ENCODE measurements around the gene TRAPPC12. TPM values are rescaled to one million over a fixed set of nuclear protein-coding genes. Genes with fewer than 3 reads are reported as not detected.

The TRAPPC12 gene
- total and polyA plus RNA-seq, 8 donors, result 46.6 to 158 (median 70.7) TPM

GRCh38 chr2:3386448-3386958 lies 7.0 kb downstream of the TRAPPC12 start:
- WGBS, 5 donors, result 84 to 91% (median 89%) methylated on average over 10 of the region's 10 CpGs
- H3K36me3 ChIP-seq, result peaks cover 24 to 54% (median 48%) of the 10 kb centered on the region in 4 donors
- intact Hi-C loops (cut with DNase I; ENCODE audit: low total_unique reads), result no loop called here

GRCh38 chr2:3387011-3387410 lies 7.5 kb downstream of the TRAPPC12 start:
- H3K27me3 ChIP-seq, result no peaks in the 10 kb centered on the region
- peaks cover 24 to 59% (median 53%) of the 10 kb centered on the region in 4 donors for H3K36me3 ChIP-seq
- H3K4me1 ChIP-seq, result peaks cover 0 to 3% (median 0%) of the 10 kb centered on the region in 4 donors
- DNase-seq, result no peak
- no peak overlapping the region for H3K27ac ChIP-seq
- H3K9me3 ChIP-seq, result no peaks in the 10 kb centered on the region
- no peak for TF ChIP-seq CTCF (IDR thresholded peaks at IDR 0.05)
- TF ChIP-seq POLR2A (IDR thresholded peaks at IDR 0.05), result no peak
- TF ChIP-seq EP300 (IDR thresholded peaks at IDR 0.05), result no peak
- no peak for TF ChIP-seq POLR2AphosphoS5 (IDR thresholded peaks at IDR 0.05)
- 84 to 92% (median 89%) methylated on average over 5 of the region's 5 CpGs for WGBS, 5 donors
- H3K4me3 ChIP-seq, result no peak overlapping the region
- intact Hi-C loops (cut with DNase I; ENCODE audit: low total_unique reads), result no loop called here

More at GRCh38 chr2:3386448-3386958, 7.0 kb downstream of the TRAPPC12 start:
- TF ChIP-seq EP300 (IDR thresholded peaks at IDR 0.05) (no peak), POLR2A (IDR thresholded peaks at IDR 0.05) (no peak), POLR2AphosphoS5 (IDR thresholded peaks at IDR 0.05) (no peak), CTCF (IDR thresholded peaks at IDR 0.05) (no peak)
- Histone ChIP-seq H3K4me1 (peaks cover 0 to 5% (median 1%) of the 10 kb centered on the region in 4 donors), H3K27me3 (no peaks in the 10 kb centered on the region), H3K9me3 (no peaks in the 10 kb centered on the region), H3K27ac (no peak overlapping the region), H3K4me3 (no peak overlapping the region)
- DNase-seq, result no peak

GRCh38 chr2:3387644-3388411 lies 8.3 kb downstream of the TRAPPC12 start:
- H3K4me3 ChIP-seq, result no peak overlapping the region
- H3K27ac ChIP-seq, result no peak overlapping the region
- TF ChIP-seq POLR2AphosphoS5 (IDR thresholded peaks at IDR 0.05) (no peak), EP300 (IDR thresholded peaks at IDR 0.05) (no peak), POLR2A (IDR thresholded peaks at IDR 0.05) (no peak), CTCF (IDR thresholded peaks at IDR 0.05) (no peak)
- H3K9me3 ChIP-seq, result no peaks in the 10 kb centered on the region
- H3K4me1 ChIP-seq, result peaks cover 0 to 3% (median 0%) of the 10 kb centered on the region in 4 donors
- peaks cover 24 to 59% (median 55%) of the 10 kb centered on the region in 4 donors for H3K36me3 ChIP-seq
- H3K27me3 ChIP-seq, result no peaks in the 10 kb centered on the region
- intact Hi-C loops (cut with DNase I; ENCODE audit: low total_unique reads), result no loop called here
- DNase-seq, result no peak
- WGBS, 5 donors, result 88 to 95% (median 93%) methylated on average over 68 to 89 of the region's 89 CpGs

- WGBS, 5 donors, result 94 to 99% (median 97%) methylated on average over 29 to 31 of the region's 31 CpGs
- Histone ChIP-seq H3K27ac (no peak overlapping the region), H3K27me3 (no peaks in the 10 kb centered on the region), H3K4me3 (no peak overlapping the region), H3K9me3 (no peaks in the 10 kb centered on the region), H3K36me3 (peaks cover 24 to 64% (median 60%) of the 10 kb centered on the region in 4 donors), H3K4me1 (peaks cover 0 to 3% (median 0%) of the 10 kb centered on the region in 4 donors)
- intact Hi-C loops (cut with DNase I; ENCODE audit: low total_unique reads), result no loop called here
- no peak for DNase-seq
- TF ChIP-seq POLR2A (IDR thresholded peaks at IDR 0.05) (no peak), POLR2AphosphoS5 (IDR thresholded peaks at IDR 0.05) (no peak), CTCF (IDR thresholded peaks at IDR 0.05) (no peak), EP300 (IDR thresholded peaks at IDR 0.05) (no peak)
Observed at GRCh38 chr2:3388412-3388738, 8.9 kb downstream of the TRAPPC12 start.
